Measurements from ENCODE around the gene IGFL1. TPM values are rescaled to one million over a fixed set of nuclear protein-coding genes. Genes with fewer than 3 reads are reported as not detected.
"Not testable (repeated sequence)": the region's sequence is repeated elsewhere in the genome, so short reads cannot be mapped to it uniquely, and the experiment has no call there.

Gene IGFL1
- total RNA-seq, 2 donors from 2014 or later, result 4.8 TPM; not detected in 1

GRCh38 chr19:46239193-46240024 is 9.9 kb downstream of the IGFL1 start:
- TF ChIP-seq CTCF (IDR thresholded peaks at IDR 0.05) (no peak), POLR2A (IDR thresholded peaks at IDR 0.05) (no peak), POLR2AphosphoS5 (IDR thresholded peaks at IDR 0.05) (no peak)
- Histone ChIP-seq H3K27ac (no peak overlapping the region), H3K4me3 (no peak overlapping the region), H3K4me1 (replicated peaks) (no peaks in the 10 kb centered on the region), H3K36me3 (no peaks in the 10 kb centered on the region), H3K9me3 (no peaks in the 10 kb centered on the region), H3K27me3 (replicated peaks; ENCODE audit: insufficient read depth) (no peaks in the 10 kb centered on the region)
- 57% methylated on average over 6 of the region's 6 CpGs for WGBS
- no peak for DNase-seq (ENCODE audit: low spot score)
- intact Hi-C loops (cut with DNase I), result no loop called here

GRCh38 chr19:46240693-46241092 is 11.2 kb downstream of the IGFL1 start:
- no peaks in the 10 kb centered on the region for H3K4me1 ChIP-seq (replicated peaks)
- TF ChIP-seq CTCF (IDR thresholded peaks at IDR 0.05) (no peak), POLR2A (IDR thresholded peaks at IDR 0.05) (no peak), POLR2AphosphoS5 (IDR thresholded peaks at IDR 0.05) (no peak)
- no peak overlapping the region for H3K27ac ChIP-seq
- H3K27me3 ChIP-seq (replicated peaks; ENCODE audit: insufficient read depth), result no peaks in the 10 kb centered on the region
- no peak for DNase-seq (ENCODE audit: low spot score)
- 64% methylated on average over 4 of the region's 4 CpGs for WGBS
- no peaks in the 10 kb centered on the region for H3K9me3 ChIP-seq
- intact Hi-C loops (cut with DNase I), result no loop called here
- H3K36me3 ChIP-seq, result no peaks in the 10 kb centered on the region
- no peak overlapping the region for H3K4me3 ChIP-seq

- WGBS, result 19% methylated on average over 2 of the region's 2 CpGs
- no peaks in the 10 kb centered on the region for H3K27me3 ChIP-seq (replicated peaks; ENCODE audit: insufficient read depth)
These were observed 12.1 kb downstream of the IGFL1 start for GRCh38 chr19:46241626-46242025.

GRCh38 chr19:46243081-46243654 is 13.6 kb downstream of the IGFL1 start:
- intact Hi-C loops (cut with DNase I); DNase-seq (ENCODE audit: low spot score); H3K4me3 ChIP-seq; H3K27me3 ChIP-seq (replicated peaks; ENCODE audit: insufficient read depth); H3K9me3 ChIP-seq; H3K36me3 ChIP-seq; H3K27ac ChIP-seq; H3K4me1 ChIP-seq (replicated peaks): not testable (repeated sequence)
- WGBS, result 96% methylated on average over 6 of the region's 6 CpGs

More at GRCh38 chr19:46241626-46242025, 12.1 kb downstream of the IGFL1 start:
- Histone ChIP-seq H3K27ac (no peak overlapping the region), H3K4me1 (replicated peaks) (no peaks in the 10 kb centered on the region), H3K36me3 (no peaks in the 10 kb centered on the region), H3K4me3 (no peak overlapping the region), H3K9me3 (no peaks in the 10 kb centered on the region)
- intact Hi-C loops (cut with DNase I), result no loop called here
- TF ChIP-seq POLR2AphosphoS5 (IDR thresholded peaks at IDR 0.05) (no peak), CTCF (IDR thresholded peaks at IDR 0.05) (no peak), POLR2A (IDR thresholded peaks at IDR 0.05) (no peak)
- DNase-seq (ENCODE audit: low spot score), result no peak

GRCh38 chr19:46250076-46250735 is 20.7 kb downstream of the IGFL1 start:
- intact Hi-C loops (cut with DNase I), result no loop called here

More at GRCh38 chr19:46250076-46250735, 20.7 kb downstream of the IGFL1 start:
- H3K9me3 ChIP-seq, result no peaks in the 10 kb centered on the region
- 44% methylated on average over 3 of the region's 3 CpGs for WGBS
- H3K4me3 ChIP-seq, result no peak overlapping the region
- no peak for TF ChIP-seq CTCF (IDR thresholded peaks at IDR 0.05)
- no peak for TF ChIP-seq POLR2A (IDR thresholded peaks at IDR 0.05)
- TF ChIP-seq POLR2AphosphoS5 (IDR thresholded peaks at IDR 0.05), result no peak
- H3K36me3 ChIP-seq, result no peaks in the 10 kb centered on the region
- H3K4me1 ChIP-seq (replicated peaks), result no peaks in the 10 kb centered on the region
- H3K27me3 ChIP-seq (replicated peaks; ENCODE audit: insufficient read depth), result no peaks in the 10 kb centered on the region
- no peak for DNase-seq (ENCODE audit: low spot score)
- no peak overlapping the region for H3K27ac ChIP-seq

Data from prostate gland (tissue), 2 donors.